GM19099 (cell line): ENCODE measurements around the gene ZFP36L1.
A peak's percentile ranks its signal among the peaks of the same experiment; 100 is the strongest.

ENCODE experiments used
- POLR2A ChIP-seq: IDR thresholded peaks from 3 replicates; pipeline ENCODE4 v1.6.1; 2011; ENCODE audit warnings: low read depth; ENCODE audit not compliant: insufficient read length; ENCODE audit errors: extremely low read depth

The ZFP36L1 gene

DNA sequence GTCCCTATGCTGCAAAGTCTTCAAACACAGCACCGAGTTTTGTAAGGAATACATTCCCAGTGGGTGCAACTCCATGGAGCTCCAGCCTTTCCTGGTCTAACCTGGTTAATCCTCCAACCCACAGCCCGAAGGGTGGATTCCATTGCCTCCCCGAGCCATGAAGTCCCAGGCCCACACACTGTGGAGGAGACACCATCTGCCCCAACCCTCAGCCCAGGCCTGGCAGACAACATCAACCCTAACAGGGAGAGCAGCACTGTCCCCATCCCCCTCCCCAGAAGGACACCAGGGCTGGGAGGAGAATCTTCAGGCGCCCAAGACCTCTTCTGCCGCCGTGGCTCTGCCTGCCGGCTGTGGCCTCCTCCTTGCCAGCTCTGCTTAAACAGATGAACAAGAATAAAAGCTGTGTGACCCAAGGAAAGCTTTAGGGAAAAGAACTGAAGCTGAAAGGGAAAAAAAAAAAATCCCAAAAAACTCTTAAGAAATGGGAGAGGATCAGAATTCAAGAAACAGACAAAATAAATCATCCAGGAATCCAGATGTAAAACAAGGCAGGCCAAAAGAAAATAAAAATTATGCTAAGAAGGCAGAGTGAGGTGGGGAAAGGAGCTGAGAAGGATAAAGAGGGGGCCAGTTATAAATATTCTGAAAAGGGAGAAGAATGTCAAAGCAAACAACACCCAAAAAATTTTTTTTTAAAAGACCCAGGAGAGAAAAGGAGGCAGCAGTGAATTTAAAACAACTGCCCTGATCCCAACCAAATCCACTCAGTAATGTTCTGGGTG lies 16.0 kb upstream of the ZFP36L1 start:
- no peak for TF ChIP-seq POLR2A

DNA sequence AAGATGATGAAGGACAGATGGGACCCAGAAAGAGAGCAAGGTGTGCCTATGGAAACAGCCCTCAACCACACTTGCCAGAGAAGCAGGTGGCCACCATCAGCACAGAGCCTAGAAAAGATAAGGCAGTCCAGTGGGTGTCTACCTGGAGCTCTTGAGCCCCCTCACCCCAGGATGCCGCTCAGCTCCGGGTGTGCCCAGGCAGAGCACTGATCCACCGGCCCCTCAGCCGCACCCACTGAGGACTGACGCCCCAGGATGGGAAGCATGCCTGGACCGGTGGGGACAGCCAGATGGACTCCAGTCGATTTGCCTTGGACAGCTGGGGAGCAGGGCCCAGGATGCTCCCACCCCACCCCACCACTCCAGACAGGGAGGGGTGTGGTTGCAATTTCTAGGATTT lies 15.1 kb upstream of the ZFP36L1 start:
- TF ChIP-seq POLR2A = no peak

DNA sequence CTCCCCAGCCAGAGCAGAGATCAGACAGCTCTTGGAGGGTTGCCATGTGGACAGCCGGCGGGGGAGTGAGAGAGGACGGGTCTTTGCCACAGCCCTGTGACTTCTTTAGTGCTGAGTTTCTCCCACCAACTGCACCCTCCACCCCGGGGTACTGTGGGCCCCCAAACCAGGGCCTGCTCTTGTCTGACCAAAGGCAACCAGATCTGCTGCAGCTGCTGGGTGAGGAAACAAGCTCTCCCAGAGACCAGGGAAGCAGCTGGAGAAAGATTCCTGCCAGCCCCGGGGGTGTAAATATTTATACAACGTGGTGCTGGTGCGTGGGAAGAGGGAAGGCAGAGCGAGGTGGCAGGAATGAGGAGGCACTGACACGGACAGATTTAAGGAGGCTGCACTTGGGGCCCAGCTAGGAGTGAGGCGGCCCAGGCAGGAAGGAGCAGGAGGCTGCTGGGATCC lies 14.3 kb upstream of the ZFP36L1 start:
- no peak for TF ChIP-seq POLR2A

- no peak for TF ChIP-seq POLR2A
These were observed 13.8 kb upstream of the ZFP36L1 start for GRCh38 chr14:68806526-68807147.

GRCh38 chr14:68805414-68805813 lies 12.5 kb upstream of the ZFP36L1 start:
- TF ChIP-seq POLR2A = no peak

DNA sequence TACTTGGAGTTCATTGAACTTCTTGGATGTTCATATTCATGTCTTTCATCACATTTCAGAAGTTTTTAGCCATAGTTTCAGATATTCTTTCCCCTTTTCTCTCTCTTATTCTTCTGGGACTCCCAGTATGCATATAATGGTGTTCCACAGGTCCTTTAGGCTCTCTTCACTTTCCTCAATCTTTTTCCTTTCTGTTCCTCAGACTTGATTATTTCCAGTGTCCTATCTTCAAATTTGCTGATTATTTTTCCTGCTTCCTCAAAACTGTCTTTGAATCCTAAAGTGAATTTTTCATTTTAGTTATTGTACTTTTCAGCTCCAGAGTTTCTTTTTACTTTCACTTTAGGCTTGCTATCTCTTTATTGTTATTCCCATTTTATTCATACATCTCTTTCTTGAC lies 8.8 kb upstream of the ZFP36L1 start:
- TF ChIP-seq POLR2A = no peak

GRCh38 chr14:68800953-68801352 lies 8.1 kb upstream of the ZFP36L1 start:
- TF ChIP-seq POLR2A = no peak

- no peak for TF ChIP-seq POLR2A
These were observed 7.5 kb upstream of the ZFP36L1 start for GRCh38 chr14:68800390-68800789.

GRCh38 chr14:68798621-68799020 lies 5.8 kb upstream of the ZFP36L1 start:
- TF ChIP-seq POLR2A = no peak

DNA sequence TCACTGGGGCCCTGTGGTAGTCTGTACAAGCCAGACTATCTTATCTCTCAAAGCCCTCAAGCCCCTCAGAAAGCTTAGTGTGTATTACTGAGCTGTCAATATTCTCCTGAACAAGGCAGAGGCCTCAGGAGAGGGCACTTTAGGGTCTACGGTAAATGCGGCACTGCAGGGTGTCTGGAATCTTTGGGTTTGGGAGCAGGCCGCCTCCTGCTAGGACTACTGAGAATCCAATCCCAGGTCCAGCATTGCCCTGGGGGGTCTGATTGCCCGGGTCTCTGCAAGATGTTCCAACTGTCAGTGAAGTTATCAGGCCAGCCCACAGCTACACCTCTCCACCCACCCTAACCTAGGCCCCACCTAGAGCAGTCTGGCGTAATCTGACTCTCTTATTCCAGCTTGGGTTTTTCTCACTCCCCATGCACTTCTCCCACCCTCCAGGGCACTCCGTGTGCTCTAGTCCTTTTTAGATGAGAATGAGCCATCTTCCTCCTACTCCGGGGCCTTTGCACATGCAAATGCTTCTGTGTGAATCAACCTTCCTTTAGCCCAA lies 4.3 kb upstream of the ZFP36L1 start:
- TF ChIP-seq POLR2A = no peak

DNA sequence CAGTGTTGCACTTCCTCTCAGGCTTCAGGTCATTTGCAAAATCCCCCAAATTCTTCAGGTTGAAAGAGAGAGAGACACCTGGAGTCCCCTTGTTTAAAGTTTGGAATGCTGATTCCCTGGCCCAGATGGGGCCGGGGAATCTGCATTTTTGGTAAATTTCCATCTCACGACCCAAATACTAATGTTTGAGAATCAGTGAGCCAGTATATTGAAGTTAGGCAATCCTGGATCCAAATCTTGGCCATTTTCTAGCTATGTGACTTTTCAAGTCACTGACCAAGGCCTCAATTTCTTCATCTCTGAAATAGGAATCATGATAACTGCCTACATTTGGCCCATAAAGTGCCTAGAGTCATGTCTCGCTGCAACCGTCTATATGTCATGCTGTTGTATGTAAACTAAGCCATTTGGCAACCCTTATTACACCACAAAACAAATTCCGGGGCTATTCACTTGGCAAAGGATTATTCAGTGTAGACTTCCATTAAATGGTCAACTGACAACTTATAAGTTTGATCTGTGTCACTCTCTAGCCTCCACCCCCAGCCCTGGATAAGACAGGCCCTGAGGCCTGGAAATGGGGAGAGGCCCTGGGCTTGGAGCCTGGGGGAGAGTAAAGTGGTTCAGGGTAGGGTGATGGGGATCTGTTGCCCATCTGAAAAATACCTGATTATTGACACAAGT lies 3.7 kb upstream of the ZFP36L1 start:
- TF ChIP-seq POLR2A = no peak

GRCh38 chr14:68795597-68796417 lies 2.9 kb upstream of the ZFP36L1 start:
- TF ChIP-seq POLR2A = peak; percentile 62

DNA sequence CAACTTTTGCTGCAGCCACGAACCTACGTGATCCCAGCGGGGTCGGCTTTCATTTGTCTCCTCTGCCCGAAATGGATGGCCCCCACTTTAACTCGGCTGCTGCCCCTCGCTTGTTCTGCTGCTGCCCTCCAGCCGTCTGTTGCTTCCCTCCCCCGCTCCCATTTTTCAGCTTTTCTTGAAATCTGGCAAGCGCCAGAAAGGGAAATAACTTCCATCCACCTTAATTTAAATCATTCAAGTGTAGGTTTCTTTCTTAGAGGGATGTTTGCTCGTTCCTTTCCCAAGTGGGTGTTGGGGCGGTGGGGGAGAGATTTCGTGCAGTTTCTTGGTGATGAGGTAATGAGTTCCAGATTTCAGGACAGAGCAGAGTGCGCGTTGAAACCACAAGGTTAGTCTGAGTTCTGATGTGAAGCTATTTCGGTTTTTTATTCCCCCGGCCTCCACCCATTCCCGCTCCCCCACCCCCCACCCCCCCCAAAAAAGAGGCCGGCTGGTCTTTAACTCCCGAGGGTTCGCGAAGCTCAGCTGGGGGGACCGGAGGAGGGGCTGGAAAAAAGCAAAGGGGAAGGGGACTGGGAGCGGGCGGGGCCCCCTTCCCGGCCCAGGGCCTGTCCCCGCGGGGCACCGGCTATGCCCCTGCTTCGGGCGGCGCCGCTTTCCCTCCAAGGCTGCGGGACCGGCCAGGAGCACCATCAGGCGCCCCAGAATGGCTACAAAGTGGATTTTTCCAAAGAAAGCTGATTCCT lies 2.2 kb upstream of the ZFP36L1 start:
- TF ChIP-seq POLR2A = peak; percentile 4

GRCh38 chr14:68794130-68794850 lies 1.4 kb upstream of the ZFP36L1 start:
- peak; percentile 74 for TF ChIP-seq POLR2A

DNA sequence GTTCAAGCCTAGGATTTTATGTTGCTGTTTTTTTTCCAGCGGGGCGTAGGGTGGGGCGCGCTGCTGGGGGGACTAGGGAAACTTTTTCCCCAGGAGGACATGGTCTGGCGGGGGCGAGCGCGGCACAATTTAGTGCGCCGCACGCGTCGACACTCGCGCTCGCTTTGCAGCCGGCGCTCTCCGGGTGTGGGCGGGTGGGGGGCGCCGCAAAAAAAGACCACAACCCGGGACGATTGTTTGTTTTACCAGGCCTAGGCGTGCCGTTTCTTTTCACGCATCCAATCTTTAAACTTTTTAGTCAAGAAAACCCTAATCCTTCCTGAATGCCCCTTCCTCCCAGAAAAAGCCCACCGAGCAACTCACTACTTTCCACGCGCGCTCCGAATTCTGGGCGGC lies 865 bp upstream of the ZFP36L1 start:
- no peak for TF ChIP-seq POLR2A
